Mammary epithelial cell (primary cell): Measurements from ENCODE around the gene SRGAP3.

Experiments used
- CTCF ChIP-seq, 2 donors: IDR thresholded peaks in 1 of 2; conservative IDR thresholded peaks in 1 of 2; 2 replicates each; pipeline ENCODE4 v1.5.1; 2011 to 2012; ENCODE audit warnings: inconsistent platforms in 2 of 2, low read length in 2 of 2, mild to moderate bottlenecking in 2 of 2, control low read depth in 1 of 2, low read depth in 1 of 2; ENCODE audit not compliant: insufficient read depth in 1 of 2; ENCODE audit errors: extremely low read depth in 1 of 2
- EZH2 ChIP-seq: IDR thresholded peaks from 2 replicates; pipeline ENCODE4 v1.6.1; 2012; ENCODE audit warnings: low read length, inconsistent platforms, borderline replicate concordance

- no peak for TF ChIP-seq CTCF (conservative IDR thresholded peaks at IDR 0.05 in 1 of 2, IDR thresholded peaks at IDR 0.05 in 1 of 2; ENCODE audit: extremely low read depth in 1 of 2, insufficient read depth in 1 of 2, low read depth in 1 of 2, low read length in 2 of 2)
- TF ChIP-seq EZH2, result no peak
Measured at GRCh38 chr3:9125278-9125951, 124.0 kb downstream of the SRGAP3 start.
